ENCODE results near the gene CTNNA2. TPM values are rescaled to one million over a fixed set of nuclear protein-coding genes. Genes with fewer than 3 reads are reported as not detected.

CTNNA2 gene
- total and polyA plus RNA-seq, 9 of the 15 experiments (the other 6 are each of a cell fraction or from before 2014, with no cell fraction given), result 0.03 to 0.40 (median 0.15) TPM

GRCh38 chr2:79882548-79882947 lies 369.7 kb downstream of the CTNNA2 start:
- ATAC-seq (no peak), FAIRE-seq (no peak), DNase-seq (ENCODE audit: extremely low read depth in 1 of 4, low spot score in 3 of 4) (no peak)
- no peaks in the 10 kb centered on the region; a peak in 1 of 5 replicates for H3K27me3 ChIP-seq (ENCODE audit: control insufficient read depth in 2 of 2, insufficient read depth in 2 of 2, low read length in 2 of 2)
- in situ Hi-C loops (cut with MboI), result no loop called here
- CTCF ChIA-PET (ENCODE audit: low intra/inter-chr PET ratio), result no interaction called here
- no peaks in the 10 kb centered on the region for H3K9me1 ChIP-seq (ENCODE audit: control insufficient read depth, insufficient read depth, low read length)
- no peak overlapping the region for H3K27ac ChIP-seq (ENCODE audit: extremely low read depth, low read depth, low read length)
- H3K4me3 ChIP-seq, result no peak overlapping the region
- H3K36me3 ChIP-seq (ENCODE audit: control insufficient read depth, insufficient read depth, low read length), result no peaks in the 10 kb centered on the region
- H3K79me2 ChIP-seq (ENCODE audit: control insufficient read depth, insufficient read depth, low read length), result no peaks in the 10 kb centered on the region
- intact Hi-C loops (cut with micrococcal nuclease), result loop anchor here (10.0 kb wide), 1 partner anchor 888 kb away; no protein-coding TSS in a partner anchor
- H3K4me2 ChIP-seq (ENCODE audit: insufficient read depth, low read length), result no peak overlapping the region
- H4K20me1 ChIP-seq (replicated peaks; ENCODE audit: control insufficient read depth, insufficient read depth, low read length), result no peaks in the 10 kb centered on the region
- no peaks in the 10 kb centered on the region for H3K9me3 ChIP-seq (replicated peaks; ENCODE audit: control insufficient read depth, insufficient read depth, low read depth, low read length)
- BruUV-seq (replicated peaks), result no TSS peak
- no peaks in the 10 kb centered on the region for H3K4me1 ChIP-seq (replicated peaks in 1 of 2; ENCODE audit: control insufficient read depth in 2 of 2, insufficient read depth in 2 of 2, low read length in 2 of 2)
- WGBS (ENCODE audit: insufficient coverage, low coverage, missing lambda C conversion rate), result 1% methylated on average over 6 of the region's 6 CpGs
- no peak overlapping the region for H2AFZ ChIP-seq (ENCODE audit: low read depth, low read length)
- POLR2A ChIA-PET, result no interaction called here
- no peak overlapping the region for H3K9ac ChIP-seq (ENCODE audit: insufficient read depth in 1 of 2, low read depth in 2 of 2, low read length in 2 of 2)
- TF ChIP-seq CEBPG (CRISPR knock-in tag; IDR thresholded peaks at IDR 0.05) (no peak), CEBPG (tag; conservative IDR thresholded peaks at IDR 0.05 in 1 of 2, IDR thresholded peaks at IDR 0.05 in 1 of 2) (no peak), SMARCB1 (IDR thresholded peaks at IDR 0.05; ENCODE audit: insufficient read length, low read depth) (no peak), E2F3 (CRISPR knock-in tag; IDR thresholded peaks at IDR 0.05) (no peak), HIVEP1 (CRISPR knock-in tag; IDR thresholded peaks at IDR 0.05) (no peak), TRIM25 (IDR thresholded peaks at IDR 0.05; ENCODE audit: borderline replicate concordance) (no peak), ID3 (CRISPR knock-in tag; IDR thresholded peaks at IDR 0.05) (no peak), ID3 (tag; IDR thresholded peaks at IDR 0.05) (no peak), RHOXF2B (CRISPR knock-in tag; conservative IDR thresholded peaks at IDR 0.05) (no peak), ZBTB49 (CRISPR knock-in tag; IDR thresholded peaks at IDR 0.05; ENCODE audit: borderline replicate concordance) (no peak), ZBTB17 (CRISPR knock-in tag; IDR thresholded peaks at IDR 0.05) (no peak), ZNF507 (tag; conservative IDR thresholded peaks at IDR 0.05) (no peak), HOMEZ (CRISPR knock-in tag; IDR thresholded peaks at IDR 0.05) (no peak), MTA1 (IDR thresholded peaks at IDR 0.05; ENCODE audit: borderline replicate concordance) (no peak), JUNB (CRISPR knock-in tag; conservative IDR thresholded peaks at IDR 0.05) (no peak), MAFG (tag; conservative IDR thresholded peaks at IDR 0.05) (no peak), WHSC1 (IDR thresholded peaks at IDR 0.05; ENCODE audit: low read length) (no peak), SRF (CRISPR knock-in tag; IDR thresholded peaks at IDR 0.05) (no peak), ZNF431 (CRISPR knock-in tag; IDR thresholded peaks at IDR 0.05) (no peak), ZNF436 (CRISPR knock-in tag; IDR thresholded peaks at IDR 0.05) (no peak)

Measured in K562 (cell line).